ENCODE results near the gene ARRB1. TPM values are rescaled to one million over a fixed set of nuclear protein-coding genes. Genes with fewer than 3 reads are reported as not detected.

Gene ARRB1
- total and polyA plus RNA-seq, 2 donors from 2014 or later: 17.6 to 53.8 TPM

GRCh38 chr11:75264971-75265370, 86.5 kb downstream of the ARRB1 start:
- intact Hi-C loops (cut with DNase I): no loop called here
- Histone ChIP-seq H3K4me3 (ENCODE audit: low read length in 3 of 3) (no peak overlapping the region), H3K9me3 (ENCODE audit: control insufficient read depth in 2 of 3, insufficient read depth in 1 of 3, low read length in 3 of 3) (no peaks in the 10 kb centered on the region), H3K36me3 (ENCODE audit: control insufficient read depth in 2 of 3, insufficient read depth in 3 of 3, low read length in 3 of 3) (no peaks in the 10 kb centered on the region), H3K27ac (ENCODE audit: low read depth in 2 of 2, low read length in 2 of 2) (no peak overlapping the region), H3K4me1 (ENCODE audit: control insufficient read depth in 2 of 3, insufficient read depth in 2 of 3, low read depth in 1 of 3, low read length in 3 of 3) (peaks cover 0 to 2% (median 0%) of the 10 kb centered on the region in 3 donors), H3K9ac (ENCODE audit: low read length in 3 of 3) (no peak overlapping the region), H3K27me3 (ENCODE audit: control insufficient read depth, insufficient read depth, low read length) (no peaks in the 10 kb centered on the region)
- FAIRE-seq (no peak), DNase-seq (peak in 2 of 5 donors; percentile 22 to 34)
- no peak for TF ChIP-seq CTCF (IDR thresholded peaks at IDR 0.05; ENCODE audit: borderline replicate concordance, extremely low read depth, insufficient read depth)

GRCh38 chr11:75264356-75264755, 87.1 kb downstream of the ARRB1 start:
- Histone ChIP-seq H3K9ac (ENCODE audit: low read length in 3 of 3) (no peak overlapping the region), H3K27ac (ENCODE audit: low read depth in 2 of 2, low read length in 2 of 2) (no peak overlapping the region), H3K27me3 (ENCODE audit: control insufficient read depth, insufficient read depth, low read length) (no peaks in the 10 kb centered on the region), H3K4me3 (ENCODE audit: low read length in 3 of 3) (no peak overlapping the region), H3K9me3 (ENCODE audit: control insufficient read depth in 2 of 3, insufficient read depth in 1 of 3, low read length in 3 of 3) (no peaks in the 10 kb centered on the region), H3K4me1 (ENCODE audit: control insufficient read depth in 2 of 3, insufficient read depth in 2 of 3, low read depth in 1 of 3, low read length in 3 of 3) (peaks cover 0 to 2% (median 0%) of the 10 kb centered on the region in 3 donors), H3K36me3 (ENCODE audit: control insufficient read depth in 2 of 3, insufficient read depth in 3 of 3, low read length in 3 of 3) (no peaks in the 10 kb centered on the region)
- no peak for FAIRE-seq
- peak in 2 of 5 donors; percentile 1 to 23 for DNase-seq
- intact Hi-C loops (cut with DNase I): no loop called here
- TF ChIP-seq CTCF (IDR thresholded peaks at IDR 0.05; ENCODE audit: borderline replicate concordance, extremely low read depth, insufficient read depth): no peak

GRCh38 chr11:75263944-75264349, 87.5 kb downstream of the ARRB1 start:
- DNase-seq (peak in 2 of 5 donors; percentile 23 to 71), FAIRE-seq (no peak)
- no peak overlapping the region for H3K4me3 ChIP-seq (ENCODE audit: low read length in 3 of 3)
- no peaks in the 10 kb centered on the region for H3K9me3 ChIP-seq (ENCODE audit: control insufficient read depth in 2 of 3, insufficient read depth in 1 of 3, low read length in 3 of 3)
- no peaks in the 10 kb centered on the region for H3K27me3 ChIP-seq (ENCODE audit: control insufficient read depth, insufficient read depth, low read length)
- peaks cover 0 to 2% (median 0%) of the 10 kb centered on the region in 3 donors for H3K4me1 ChIP-seq (ENCODE audit: control insufficient read depth in 2 of 3, insufficient read depth in 2 of 3, low read depth in 1 of 3, low read length in 3 of 3)
- no peak overlapping the region for H3K9ac ChIP-seq (ENCODE audit: low read length in 3 of 3)
- no peak overlapping the region for H3K27ac ChIP-seq (ENCODE audit: low read depth in 2 of 2, low read length in 2 of 2)
- intact Hi-C loops (cut with DNase I): no loop called here
- no peaks in the 10 kb centered on the region for H3K36me3 ChIP-seq (ENCODE audit: control insufficient read depth in 2 of 3, insufficient read depth in 3 of 3, low read length in 3 of 3)
- no peak for TF ChIP-seq CTCF (IDR thresholded peaks at IDR 0.05; ENCODE audit: borderline replicate concordance, extremely low read depth, insufficient read depth)
